Heart right ventricle (tissue), 16 donors: ENCODE measurements around the gene MARF1. TPM values are rescaled to one million over a fixed set of nuclear protein-coding genes. Genes with fewer than 3 reads are reported as not detected.
"Not testable (repeated sequence)": the region's sequence is repeated elsewhere in the genome, so short reads cannot be mapped to it uniquely, and the experiment has no call there.

Experiments
- ATAC-seq, 8 donors: fragments of 200-7000 bp; cut with Tn5 transposase; one replicate each; pipeline ENCODE4 v1.9.1; 2020; ENCODE audit warnings: mild to moderate bottlenecking in 8 of 8, moderate library complexity in 8 of 8, moderate number of reproducible peaks in 1 of 8
- DNase-seq, 2 donors: peaks; one replicate each; pipeline ENCODE4 v3.0.0-alpha.2; 2020
- H3K27ac ChIP-seq, 10 donors: fragments of 200-600 bp; sonication (generic) in 2 of 10; one replicate each; pipeline versions ENCODE4 v1.5.0 to v1.8.0; 2020 to 2022; ENCODE audit warnings: mild to moderate bottlenecking in 3 of 10
- H3K27me3 ChIP-seq, 7 donors: fragments of 200-600 bp; one replicate each; pipeline ENCODE4 v1.8.0; 2021 to 2022; ENCODE audit warnings: mild to moderate bottlenecking in 2 of 7
- H3K36me3 ChIP-seq, 9 donors: fragments of 200-600 bp; sonication (generic) in 1 of 9; one replicate each; pipeline versions ENCODE4 v1.5.0 to v1.8.0; 2020 to 2022; ENCODE audit warnings: mild to moderate bottlenecking in 2 of 9
- H3K4me1 ChIP-seq, 9 donors: fragments of 200-600 bp; sonication (generic) in 1 of 9; one replicate each; pipeline versions ENCODE4 v1.5.0 to v1.8.0; 2020 to 2022; ENCODE audit warnings: mild to moderate bottlenecking in 4 of 9
- H3K4me3 ChIP-seq, 10 donors: fragments of 200-600 bp; sonication (generic) in 2 of 10; one replicate each; pipeline versions ENCODE4 v1.5.0 to v1.8.0; 2020 to 2022; ENCODE audit warnings: mild to moderate bottlenecking in 7 of 10, moderate library complexity in 2 of 10
- H3K9me3 ChIP-seq, 11 donors: fragments of 200-600 bp in 10 of 11; sonication (generic) in 2 of 11; one replicate each; pipeline versions ENCODE4 v1.5.0 to v1.8.0; 2013 to 2022; ENCODE audit warnings: mild to moderate bottlenecking in 2 of 11, control low read depth in 1 of 11, moderate library complexity in 1 of 11
- WGBS, 2 donors: extraction: QIAGEN DNeasy Blood & Tissue Kit; methylation state at CpG; one replicate each; pipeline ENCODE4 v1.1.7; 2013; ENCODE audit warnings: inconsistent platforms in 1 of 2; 5-methylcytosine and 5-hydroxymethylcytosine counted together
- intact Hi-C, 10 donors: fragments of 100-400 bp; cut with DNase I; formaldehyde crosslinking; loops; one replicate each; pipeline versions ENCODE4 v1.11.1 to v1.14.2; 2022
- long read RNA-seq, 3 donors: library from polyadenylated mRNA; unstranded; transcript quantifications; one replicate each; pipeline ENCODE4 v2.0.0, GENCODE V29; 2020 to 2021
- polyA plus RNA-seq, 2 donors: library from polyadenylated mRNA; stranded (reverse); fragments of 200-250 nt; gene quantifications; one replicate each; pipeline ENCODE4 v1.2.3, GENCODE V29; 2013
- total RNA-seq, 10 donors: library from RNA; stranded (reverse); fragmentation: NEBNext Ultra II Directional in 3 of 10; extraction: Animal tissue kit (Norgen Biotek cat#: 25700) in 3 of 10; gene quantifications; one replicate each; pipeline versions ENCODE4 v1.2.1 to v1.2.4, GENCODE V29; 2021 to 2023
- TF ChIP-seq, protein P1 (sequence below), 9 donors: fragments of 200-600 bp; sonication (generic) in 2 of 9; IDR thresholded peaks; one replicate each; pipeline versions ENCODE4 v1.5.0 to v1.8.0; 2021 to 2022; ENCODE audit warnings: antibody characterized with exemption in 9 of 9, mild to moderate bottlenecking in 5 of 9, moderate library complexity in 1 of 9
- donor health status: Arrhythmogenic right ventricular cardiomyopathy.
- donor health status: ischemic (EF 13 %, LVEDD 7.1; RV severe dilation, severe dysfunction).
- donor health status: healthy with polysubstance abuse.
- donor health status: DM: no; HTN: yes; CAD: no.
- donor health status: DM: no; HTN: no; CAD: no.
- donor health status: ischemic (EF 25% LVEDD 6.9; RV normal size, moderate dysfunction).
- donor health status: ischemic (EF 25% LVEDD 5.7; RV mildly dilated, moderate dysfunction).
- donor health status: healthy.
- donor health status: DM: yes; HTN: yes; CAD: no.
- donor health status: Ischemic cardiomyopathy.
- donor health status: ischemic (EF 35%, LVEDD 5.7; RV mildly dilated, moderate dysfunction).
- donor health status: nonischemic (EF 11% LVEDD 7.7; RV severe dilation, severe dysfunction).
- donor health status: DM: yes; HTN: yes; CAD: no.
- donor health status: PGD.
- donor health status: ischemic (EF 29% LVEDD 5.4; RV normal size, mild dysfunction).
- donor health status: nonischemic (EF 23%, LVEDD 6.1; RV moderate dilation, normal function).

Gene MARF1, protein sequence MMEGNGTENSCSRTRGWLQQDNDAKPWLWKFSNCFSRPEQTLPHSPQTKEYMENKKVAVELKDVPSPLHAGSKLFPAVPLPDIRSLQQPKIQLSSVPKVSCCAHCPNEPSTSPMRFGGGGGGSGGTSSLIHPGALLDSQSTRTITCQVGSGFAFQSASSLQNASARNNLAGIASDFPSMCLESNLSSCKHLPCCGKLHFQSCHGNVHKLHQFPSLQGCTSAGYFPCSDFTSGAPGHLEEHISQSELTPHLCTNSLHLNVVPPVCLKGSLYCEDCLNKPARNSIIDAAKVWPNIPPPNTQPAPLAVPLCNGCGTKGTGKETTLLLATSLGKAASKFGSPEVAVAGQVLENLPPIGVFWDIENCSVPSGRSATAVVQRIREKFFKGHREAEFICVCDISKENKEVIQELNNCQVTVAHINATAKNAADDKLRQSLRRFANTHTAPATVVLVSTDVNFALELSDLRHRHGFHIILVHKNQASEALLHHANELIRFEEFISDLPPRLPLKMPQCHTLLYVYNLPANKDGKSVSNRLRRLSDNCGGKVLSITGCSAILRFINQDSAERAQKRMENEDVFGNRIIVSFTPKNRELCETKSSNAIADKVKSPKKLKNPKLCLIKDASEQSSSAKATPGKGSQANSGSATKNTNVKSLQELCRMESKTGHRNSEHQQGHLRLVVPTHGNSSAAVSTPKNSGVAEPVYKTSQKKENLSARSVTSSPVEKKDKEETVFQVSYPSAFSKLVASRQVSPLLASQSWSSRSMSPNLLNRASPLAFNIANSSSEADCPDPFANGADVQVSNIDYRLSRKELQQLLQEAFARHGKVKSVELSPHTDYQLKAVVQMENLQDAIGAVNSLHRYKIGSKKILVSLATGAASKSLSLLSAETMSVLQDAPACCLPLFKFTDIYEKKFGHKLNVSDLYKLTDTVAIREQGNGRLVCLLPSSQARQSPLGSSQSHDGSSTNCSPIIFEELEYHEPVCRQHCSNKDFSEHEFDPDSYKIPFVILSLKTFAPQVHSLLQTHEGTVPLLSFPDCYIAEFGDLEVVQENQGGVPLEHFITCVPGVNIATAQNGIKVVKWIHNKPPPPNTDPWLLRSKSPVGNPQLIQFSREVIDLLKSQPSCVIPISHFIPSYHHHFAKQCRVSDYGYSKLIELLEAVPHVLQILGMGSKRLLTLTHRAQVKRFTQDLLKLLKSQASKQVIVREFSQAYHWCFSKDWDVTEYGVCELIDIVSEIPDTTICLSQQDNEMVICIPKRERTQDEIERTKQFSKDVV (N-terminal part only)
- 10 to 100 TPM; 39.1 to 59.1 (median 43.0) TPM for total RNA-seq
- 10 to 100 TPM in 1 of 2 donors, 1 to 10 TPM in 1; 9.6 to 14.9 TPM for polyA plus RNA-seq
- long read RNA-seq, donor 1, partial matches to known transcripts, result 5 of 7 reads
- long read RNA-seq, donor 1, other reads (novel, unspliced or antisense), result 2 of 7 reads
- long read RNA-seq, donor 2, full-length matches to known transcripts, result 3 of 14 reads
- long read RNA-seq, donor 2, partial matches to known transcripts, result 4 of 14 reads
- long read RNA-seq, donor 2, other reads (novel, unspliced or antisense), result 7 of 14 reads
- long read RNA-seq, donor 3, full-length matches to known transcripts, result 2 of 26 reads
- long read RNA-seq, donor 3, partial matches to known transcripts, result 11 of 26 reads
- long read RNA-seq, donor 3, other reads (novel, unspliced or antisense), result 13 of 26 reads

DNA sequence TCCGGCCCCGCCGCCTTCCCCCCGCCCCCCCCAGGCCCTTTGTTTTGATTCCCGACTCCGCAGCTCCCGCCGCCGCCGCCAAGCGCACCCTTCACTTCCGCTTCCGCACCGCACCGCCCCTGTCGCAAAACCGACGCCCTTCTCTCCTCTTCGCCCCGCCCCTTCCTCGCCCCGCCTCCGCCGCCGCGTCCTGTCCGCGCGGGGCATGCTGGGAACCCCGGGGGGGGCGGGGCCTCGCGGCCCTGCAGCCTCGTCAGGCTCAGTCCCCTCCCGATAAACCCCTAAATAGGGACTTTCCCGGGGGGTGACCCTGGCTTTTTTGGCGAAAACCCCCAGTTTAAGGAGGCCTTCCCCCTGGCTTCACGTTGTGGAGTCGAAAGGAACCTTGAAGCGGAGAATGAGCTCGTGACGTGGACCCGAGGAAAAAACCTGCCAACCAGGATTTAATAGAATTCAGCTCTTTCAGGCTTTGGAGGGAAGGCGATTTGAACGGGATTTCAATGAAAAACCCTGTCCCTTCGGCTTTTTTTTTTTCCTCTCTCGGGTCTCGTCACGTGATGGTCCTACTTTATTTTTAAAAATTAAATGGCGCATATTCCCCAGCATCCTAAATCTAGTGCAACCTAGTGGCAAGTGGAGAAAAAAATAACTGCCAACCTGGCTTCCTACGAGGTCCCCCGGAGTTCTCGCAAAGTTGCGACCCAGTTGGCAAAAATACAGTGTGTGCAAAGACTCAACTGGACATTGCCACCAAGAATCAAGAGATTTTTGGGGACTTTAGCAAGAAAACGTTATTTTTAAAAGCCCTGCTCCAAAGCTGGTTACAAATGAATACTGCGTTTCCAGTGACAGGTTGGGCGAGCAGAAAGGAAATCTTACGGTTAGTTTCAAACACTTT is at the start of gene MARF1:
TSS of gene MARF1 (minus strand) at position 107 of the 898 bp plus-strand sequence. CDS start 3,921 bp downstream, outside the sequence.
- ATAC-seq (peak; percentile 97 to 99 (median 98)), DNase-seq (peak; percentile 99 to 100)
- intact Hi-C loops, result loop anchor here in 5 of 10 donors (2.0 to 10.0 kb wide), 4 partner anchors 30 to 62 kb away; no protein-coding TSS in a partner anchor
- TF ChIP-seq, protein P1, sequence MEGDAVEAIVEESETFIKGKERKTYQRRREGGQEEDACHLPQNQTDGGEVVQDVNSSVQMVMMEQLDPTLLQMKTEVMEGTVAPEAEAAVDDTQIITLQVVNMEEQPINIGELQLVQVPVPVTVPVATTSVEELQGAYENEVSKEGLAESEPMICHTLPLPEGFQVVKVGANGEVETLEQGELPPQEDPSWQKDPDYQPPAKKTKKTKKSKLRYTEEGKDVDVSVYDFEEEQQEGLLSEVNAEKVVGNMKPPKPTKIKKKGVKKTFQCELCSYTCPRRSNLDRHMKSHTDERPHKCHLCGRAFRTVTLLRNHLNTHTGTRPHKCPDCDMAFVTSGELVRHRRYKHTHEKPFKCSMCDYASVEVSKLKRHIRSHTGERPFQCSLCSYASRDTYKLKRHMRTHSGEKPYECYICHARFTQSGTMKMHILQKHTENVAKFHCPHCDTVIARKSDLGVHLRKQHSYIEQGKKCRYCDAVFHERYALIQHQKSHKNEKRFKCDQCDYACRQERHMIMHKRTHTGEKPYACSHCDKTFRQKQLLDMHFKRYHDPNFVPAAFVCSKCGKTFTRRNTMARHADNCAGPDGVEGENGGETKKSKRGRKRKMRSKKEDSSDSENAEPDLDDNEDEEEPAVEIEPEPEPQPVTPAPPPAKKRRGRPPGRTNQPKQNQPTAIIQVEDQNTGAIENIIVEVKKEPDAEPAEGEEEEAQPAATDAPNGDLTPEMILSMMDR (IDR thresholded peaks at IDR 0.05), result peak; percentile 27 to 77 (median 52)
- H3K27ac ChIP-seq, result peak within 1 kb of the TSS; percentile 87 to 100 (median 99)
- no peaks in the 10 kb centered on the region for H3K9me3 ChIP-seq
- H3K36me3 ChIP-seq, result peaks cover 0 to 22% (median 10%) of the 10 kb centered on the region in 9 donors
- H3K27me3 ChIP-seq, result no peaks in the 10 kb centered on the region
- H3K4me1 ChIP-seq, result peaks cover 0 to 32% (median 26%) of the 10 kb centered on the region in 9 donors
- H3K4me3 ChIP-seq, result peak within 1 kb of the TSS; percentile 65 to 97 (median 85)
- WGBS, 2 donors, result 0 to 1% methylated on average over 38 to 58 of the region's 58 CpGs

DNA sequence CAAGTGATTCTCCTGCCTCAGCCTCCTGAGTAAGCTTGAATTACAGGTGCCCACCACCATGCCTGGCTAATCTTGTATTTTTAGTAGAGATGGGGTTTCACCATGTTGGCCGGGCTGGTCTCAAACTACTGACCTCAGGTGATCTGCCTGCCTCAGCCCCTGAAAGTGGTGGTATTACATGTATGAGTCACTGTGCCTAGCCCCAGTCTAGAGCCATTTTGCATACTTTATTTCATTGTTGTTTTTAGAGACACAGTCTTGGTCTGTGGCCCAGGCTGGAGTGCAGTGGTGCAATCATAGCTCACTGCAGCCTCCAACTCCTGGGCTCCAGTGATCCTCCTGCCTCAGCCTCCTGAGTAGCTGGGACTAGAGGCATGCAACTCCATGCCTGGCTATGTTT is 49.6 kb upstream of the MARF1 start:
- WGBS, 2 donors, result 100% methylated on average over 1 of the region's 1 CpG
- H3K9me3 ChIP-seq, H3K4me1 ChIP-seq, DNase-seq, H3K27me3 ChIP-seq, H3K27ac ChIP-seq, ATAC-seq, H3K4me3 ChIP-seq: not testable (repeated sequence)
- H3K36me3 ChIP-seq, result peaks cover 2 to 100% (median 58%) of the 10 kb centered on the region in 9 donors
- intact Hi-C loops, result loop anchor here in 1 of 10 donors (10.0 kb wide), 1 partner anchor 158 kb away; no protein-coding TSS in a partner anchor

DNA sequence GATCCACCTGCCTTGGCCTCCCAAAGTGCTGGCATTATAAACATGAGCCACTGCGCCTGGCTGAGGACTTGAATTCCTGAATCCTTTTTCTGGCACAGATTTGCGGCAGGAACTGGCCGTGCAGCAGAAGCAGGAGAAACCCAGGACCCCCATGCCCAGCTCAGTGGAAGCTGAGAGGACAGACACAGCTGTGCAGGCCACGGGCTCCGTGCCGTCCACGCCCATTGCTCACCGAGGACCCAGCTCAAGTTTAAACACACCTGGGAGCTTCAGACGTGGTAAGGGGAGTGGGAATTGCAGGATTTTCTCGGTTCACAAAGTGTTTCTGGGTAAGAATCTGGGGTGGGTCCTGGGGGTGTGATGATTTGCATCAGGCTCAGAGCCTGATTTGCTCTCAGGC is 48.1 kb upstream of the MARF1 start:
- ATAC-seq, result no peak
- TF ChIP-seq, protein P1 (IDR thresholded peaks at IDR 0.05), result no peak
- no peak for DNase-seq
- no peak overlapping the region for H3K4me3 ChIP-seq
- H3K36me3 ChIP-seq, result peaks cover 3 to 100% (median 59%) of the 10 kb centered on the region in 9 donors
- H3K9me3 ChIP-seq, result no peaks in the 10 kb centered on the region
- no peak overlapping the region for H3K27ac ChIP-seq
- no peaks in the 10 kb centered on the region for H3K27me3 ChIP-seq
- intact Hi-C loops, result loop anchor here in 1 of 10 donors (10.0 kb wide), 1 partner anchor 156 kb away; no protein-coding TSS in a partner anchor
- 94% methylated on average over 10 of the region's 10 CpGs for WGBS, 2 donors
- no peaks in the 10 kb centered on the region for H3K4me1 ChIP-seq
